Measurements from ENCODE around the gene SEC31B. TPM values are rescaled to one million over a fixed set of nuclear protein-coding genes. Genes with fewer than 3 reads are reported as not detected.
A peak's percentile ranks its signal among the peaks of the same experiment; 100 is the strongest.

The SEC31B gene
- total and polyA plus RNA-seq, 2 experiments from 2014 or later = 2.9 to 6.7 TPM

DNA sequence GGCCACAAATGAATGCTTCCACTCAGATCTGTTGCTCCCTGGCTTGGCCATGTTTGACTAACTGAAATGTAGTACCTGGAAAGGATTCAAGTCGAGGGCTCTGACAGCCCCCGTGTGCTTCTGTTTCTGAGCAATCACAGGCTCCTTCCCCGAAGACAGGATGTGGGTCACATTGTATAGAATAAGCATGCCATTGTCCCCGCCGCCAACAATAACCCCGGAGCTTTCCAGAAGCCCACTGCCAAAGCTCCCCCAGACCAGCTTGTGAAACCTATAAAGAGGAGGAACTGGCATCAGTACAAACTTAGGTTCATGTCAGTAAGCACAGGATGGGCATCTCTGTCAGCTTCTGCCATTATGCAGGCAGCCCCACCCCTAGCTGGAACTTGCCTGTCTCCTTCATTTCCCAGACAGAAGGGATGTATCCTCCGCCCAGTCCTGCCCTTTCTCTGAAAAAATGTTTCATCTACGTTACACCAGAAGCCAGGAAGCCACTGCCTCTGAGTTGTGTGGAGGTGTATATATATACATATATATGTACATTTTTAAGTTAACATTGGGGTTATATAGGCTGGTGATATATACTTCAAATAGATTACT lies 10.3 kb downstream of the SEC31B start:
- no peak for DNase-seq (ENCODE audit: low spot score)
- no peak overlapping the region for H3K4me2 ChIP-seq
- no peaks in the 10 kb centered on the region for H3K4me1 ChIP-seq (ENCODE audit: insufficient read depth)
- H3K79me2 ChIP-seq (replicated peaks; ENCODE audit: insufficient read depth) = no peaks in the 10 kb centered on the region
- no peak overlapping the region for H3K27ac ChIP-seq (ENCODE audit: low read depth)
- Mint-ChIP-seq H3K27me3 (ENCODE audit: insufficient read depth, low read depth, poor library complexity) (peaks cover 6% of the 10 kb centered on the region), H3K36me3 (ENCODE audit: low read depth) (no peaks in the 10 kb centered on the region), H3K27ac (no peak overlapping the region), H3K4me1 (peaks cover 5% of the 10 kb centered on the region; the same call in 1 of the 3 replicates), H3K9me3 (no peaks in the 10 kb centered on the region), H3K4me3 (no peak overlapping the region)
- ATAC-seq = no peak
- no peaks in the 10 kb centered on the region for H3K36me3 ChIP-seq (ENCODE audit: insufficient read depth)
- H3K27me3 ChIP-seq (ENCODE audit: insufficient read depth) = no peaks in the 10 kb centered on the region
- no peaks in the 10 kb centered on the region for H3K9me2 ChIP-seq (ENCODE audit: insufficient read depth)
- no peak for TF ChIP-seq EZH2phosphoT487 (IDR thresholded peaks at IDR 0.05; ENCODE audit: unreplicated experiment)
- no peak for TF ChIP-seq JUNB (IDR thresholded peaks at IDR 0.05; ENCODE audit: unreplicated experiment)
- H3K4me3 ChIP-seq = no peak overlapping the region
- H2AFZ ChIP-seq = no peak overlapping the region
- no peaks in the 10 kb centered on the region for H3F3A ChIP-seq (replicated peaks; ENCODE audit: low read depth)
- H4K20me1 ChIP-seq (replicated peaks; ENCODE audit: insufficient read depth) = no peaks in the 10 kb centered on the region; the same call in 1 of the 2 replicates

GRCh38 chr10:100508691-100509150 lies 10.9 kb downstream of the SEC31B start:
- Histone ChIP-seq H3K4me1 (ENCODE audit: insufficient read depth) (no peaks in the 10 kb centered on the region), H2AFZ (no peak overlapping the region), H3K79me2 (replicated peaks; ENCODE audit: insufficient read depth) (no peaks in the 10 kb centered on the region), H3K9me2 (ENCODE audit: insufficient read depth) (no peaks in the 10 kb centered on the region), H3K4me2 (no peak overlapping the region), H3K27ac (ENCODE audit: low read depth) (no peak overlapping the region), H3K27me3 (ENCODE audit: insufficient read depth) (no peaks in the 10 kb centered on the region), H3K36me3 (ENCODE audit: insufficient read depth) (no peaks in the 10 kb centered on the region), H4K20me1 (replicated peaks; ENCODE audit: insufficient read depth) (no peaks in the 10 kb centered on the region), H3F3A (replicated peaks; ENCODE audit: low read depth) (no peaks in the 10 kb centered on the region), H3K4me3 (no peak overlapping the region)
- TF ChIP-seq CTCF (conservative IDR thresholded peaks at IDR 0.05; ENCODE audit: low read depth in 2 of 2) (peak; percentile 80 to 92), REST (IDR thresholded peaks at IDR 0.05; ENCODE audit: unreplicated experiment) (no peak)
- Mint-ChIP-seq H3K4me1 (peaks cover 5% of the 10 kb centered on the region; the same call in 1 of the 3 replicates), H3K36me3 (ENCODE audit: low read depth) (no peaks in the 10 kb centered on the region), H3K9me3 (no peaks in the 10 kb centered on the region), H3K27me3 (ENCODE audit: insufficient read depth, low read depth, poor library complexity) (peaks cover 4% of the 10 kb centered on the region), H3K27ac (no peak overlapping the region), H3K4me3 (no peak overlapping the region)
- DNase-seq (ENCODE audit: low spot score) (peak; percentile 91), ATAC-seq (peak; percentile 99)
